HFF-Myc (cell line): ENCODE data around the gene IGSF5.

Source experiments
- DNase-seq: peaks from one replicate; pipeline ENCODE4 v3.0.0-alpha.2; 2011; ENCODE audit warnings: low read depth; ENCODE audit errors: extremely low read depth
- H3K4me3 ChIP-seq: replicated peaks from 2 replicates; pipeline ENCODE4 v1.5.1; 2011; ENCODE audit warnings: low read depth, mild to moderate bottlenecking, control low read depth, low read length
- CTCF ChIP-seq: IDR thresholded peaks from 2 replicates; pipeline ENCODE4 v1.5.1; 2012; ENCODE audit warnings: mild to moderate bottlenecking, low read depth, low read length, control low read depth; ENCODE audit errors: missing control alignments

IGSF5 gene

DNA sequence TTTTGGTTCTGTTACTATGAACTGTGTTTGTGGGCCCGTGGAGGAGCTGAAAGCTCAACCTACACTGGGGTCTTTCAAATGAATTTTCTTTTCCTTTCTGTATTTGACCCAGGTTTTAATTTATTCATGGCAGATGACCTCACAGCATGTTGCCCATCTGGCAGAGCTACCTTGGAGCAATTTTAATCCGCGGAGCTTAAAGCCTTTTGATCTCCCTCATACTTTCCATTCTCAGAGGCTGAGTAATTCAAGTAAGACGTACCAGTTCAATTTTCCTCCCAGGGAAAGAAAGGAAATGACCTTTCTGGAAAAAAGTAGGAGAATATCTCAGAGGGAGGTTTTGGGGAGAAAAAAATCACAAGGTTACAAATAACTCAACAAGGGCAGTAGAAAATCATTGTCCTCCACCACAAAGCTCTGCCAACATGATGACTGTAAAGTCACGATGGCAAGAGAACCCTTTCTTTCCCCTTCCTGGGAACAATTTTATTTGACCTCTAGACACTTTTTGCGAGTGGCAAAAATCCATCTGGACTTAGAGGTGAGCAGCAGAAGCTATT, 100.7 kb downstream of the IGSF5 start:
- H3K4me3 ChIP-seq, result no peak overlapping the region
- TF ChIP-seq CTCF, result no peak

GRCh38 chr21:39847877-39848276, 102.9 kb downstream of the IGSF5 start:
- DNase-seq, result no peak
- H3K4me3 ChIP-seq, result no peak overlapping the region
- no peak for TF ChIP-seq CTCF

More for the DNA sequence above, 100.7 kb downstream of the IGSF5 start:
- DNase-seq, result no peak

GRCh38 chr21:39849014-39849655, 104.2 kb downstream of the IGSF5 start:
- TF ChIP-seq CTCF, result no peak

DNA sequence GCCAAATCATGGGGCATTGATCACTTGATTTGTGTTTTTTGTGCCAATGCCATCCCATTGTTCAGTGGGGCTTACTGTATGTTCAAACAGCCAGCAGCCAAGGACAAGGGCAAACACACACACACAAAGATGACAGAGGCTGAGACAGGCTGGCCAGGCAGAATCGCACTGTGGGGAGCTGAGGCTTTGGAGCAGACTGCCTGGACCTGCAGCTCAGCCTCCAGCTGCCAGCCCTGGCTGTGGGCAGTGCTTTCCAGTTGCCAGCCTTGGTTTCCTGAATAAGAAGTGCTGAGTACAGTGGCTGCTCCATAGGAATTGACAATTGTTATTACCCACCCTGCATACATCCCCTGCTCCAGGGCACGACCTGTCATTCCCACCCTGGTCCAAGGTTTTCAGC, 105.3 kb downstream of the IGSF5 start:
- no peak for TF ChIP-seq CTCF

More at GRCh38 chr21:39849014-39849655, 104.2 kb downstream of the IGSF5 start:
- DNase-seq, result no peak
- H3K4me3 ChIP-seq, result no peak overlapping the region

GRCh38 chr21:39851002-39851618, 106.1 kb downstream of the IGSF5 start:
- TF ChIP-seq CTCF, result no peak
- H3K4me3 ChIP-seq, result no peak overlapping the region

More for the DNA sequence above, 105.3 kb downstream of the IGSF5 start:
- no peak overlapping the region for H3K4me3 ChIP-seq
- DNase-seq, result no peak

More at GRCh38 chr21:39851002-39851618, 106.1 kb downstream of the IGSF5 start:
- DNase-seq, result no peak
